SH-SY5Y (cell line): ENCODE measurements around the gene ERMP1.

Experiments used
- GATA2 ChIP-seq: IDR thresholded peaks from 2 replicates; pipeline ENCODE4 v1.6.1; 2011; ENCODE audit warnings: mild to moderate bottlenecking, low read depth, low read length
- GATA3 ChIP-seq: IDR thresholded peaks from 2 replicates; pipeline ENCODE4 v1.6.1; 2011; ENCODE audit warnings: low read depth, mild to moderate bottlenecking, low read length, moderate library complexity

Gene ERMP1

DNA sequence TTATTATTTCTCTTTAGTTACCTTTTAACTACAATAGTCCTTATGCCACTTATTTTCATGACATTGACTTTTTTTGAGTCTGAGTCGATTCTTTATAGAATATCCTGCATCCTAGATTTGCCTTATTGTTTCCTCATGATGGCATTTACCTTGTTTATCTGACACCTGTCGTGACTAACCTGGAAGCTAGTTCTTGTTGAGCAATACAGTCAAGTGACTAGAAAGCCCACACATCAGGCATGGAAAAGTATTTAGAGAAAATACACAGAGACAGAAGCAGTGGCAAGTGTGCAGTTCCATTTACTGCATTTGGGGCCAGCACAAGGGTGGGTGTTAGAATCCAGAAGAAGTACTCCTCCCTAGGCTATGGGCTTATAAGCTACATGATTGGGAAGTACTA is 97.8 kb downstream of the ERMP1 start:
- no peak for TF ChIP-seq GATA3
- no peak for TF ChIP-seq GATA2
